Endothelial cell of umbilical vein (primary cell): ENCODE data around the gene CHD9NB. TPM values are rescaled to one million over a fixed set of nuclear protein-coding genes. Genes with fewer than 3 reads are reported as not detected.

Source experiments
- BruUV-seq: library from RNA; stranded (reverse); fragments of 400-500 nt; replicated peaks from 2 replicates; lab custom pipeline; 2021; lab: Mats Ljungman, UMichigan
- CTCF ChIA-PET: fragments of 300-600, 350-600 bp; sonication (Branson Sonifier 250); formaldehyde crosslinking; loops from one replicate; lab custom pipeline; 2021; ENCODE audit warnings: antibody characterized with exemption, inconsistent platforms; lab: Charles Lee
- POLR2A ChIA-PET: fragments of 300-600, 350-600 bp; sonication (Branson Sonifier 250); formaldehyde crosslinking; loops from one replicate; lab custom pipeline; 2021; ENCODE audit warnings: antibody characterized with exemption, inconsistent platforms; lab: Charles Lee
- DNase-seq: peaks from one replicate; pipeline ENCODE4 v3.0.0-alpha.2; 2011; ENCODE audit warnings: low read depth, low spot score
- FAIRE-seq: peaks from 2 replicates; lab custom pipeline; 2011; peaks lifted over from hg19 to GRCh38; lab: Jason Lieb, UNC
- H2AFZ ChIP-seq: 2 replicates; pipeline ENCODE4 v1.6.0; 2012; ENCODE audit warnings: low read depth, low read length, control low read depth, inconsistent platforms
- H3K27ac ChIP-seq: 2 replicates; pipeline ENCODE4 v1.5.1; 2011; ENCODE audit warnings: low read depth, mild to moderate bottlenecking, control low read depth, low read length, moderate library complexity; ENCODE audit not compliant: insufficient read depth
- H3K27me3 ChIP-seq, 2 experiments: 2 replicates each; pipeline versions ENCODE4 v1.6.0 to v1.6.1; 2011; ENCODE audit warnings: low read length in 2 of 2, mixed read lengths in 1 of 2; ENCODE audit not compliant: control insufficient read depth in 2 of 2, insufficient read depth in 2 of 2
- H3K36me3 ChIP-seq, 2 experiments: 2 replicates in 1 of 2; 3 replicates in 1 of 2; pipeline ENCODE4 v1.5.1; 2011; ENCODE audit warnings: low read length in 2 of 2, mild to moderate bottlenecking in 1 of 2, moderate library complexity in 1 of 2; ENCODE audit not compliant: control insufficient read depth in 2 of 2, insufficient read depth in 2 of 2; ENCODE audit errors: extremely low read depth in 1 of 2
- H3K4me1 ChIP-seq: 3 replicates; pipeline ENCODE4 v1.5.1; 2011; ENCODE audit warnings: mild to moderate bottlenecking, low read length; ENCODE audit not compliant: control insufficient read depth, insufficient read depth; ENCODE audit errors: extremely low read depth
- H3K4me2 ChIP-seq: 2 replicates; pipeline ENCODE4 v1.6.1; 2011; ENCODE audit warnings: low read length, control low read depth, mixed read lengths; ENCODE audit not compliant: insufficient read depth
- H3K4me3 ChIP-seq, 3 experiments: fragments of 200-600 bp in 1 of 3; sonication (generic), shearing (Covaris generic) in 1 of 3; replicated peaks in 1 of 3; 2 replicates each; pipeline ENCODE4 v1.5.1; 2011 to 2016; ENCODE audit warnings: control low read depth in 3 of 3, low read length in 3 of 3, mild to moderate bottlenecking in 2 of 3, inconsistent platforms in 1 of 3, low read depth in 1 of 3, moderate library complexity in 1 of 3; ENCODE audit not compliant: insufficient read depth in 1 of 3
- H3K79me2 ChIP-seq: 2 replicates; pipeline ENCODE4 v1.6.0; 2012; ENCODE audit warnings: low read length, inconsistent platforms; ENCODE audit not compliant: control insufficient read depth, insufficient read depth
- H3K9ac ChIP-seq: replicated peaks from 2 replicates; pipeline ENCODE3; 2011; ENCODE audit warnings: low read length, control low read depth; ENCODE audit not compliant: insufficient read depth; ENCODE audit errors: extremely low read depth
- H3K9me1 ChIP-seq: replicated peaks from 3 replicates; pipeline ENCODE4 v1.6.0; 2011; ENCODE audit warnings: mild to moderate bottlenecking, low read length; ENCODE audit not compliant: control insufficient read depth, insufficient read depth; ENCODE audit errors: extremely low read depth
- H3K9me3 ChIP-seq: replicated peaks from 2 replicates; pipeline ENCODE4 v1.5.1; 2012; ENCODE audit warnings: low read length, inconsistent platforms; ENCODE audit not compliant: control insufficient read depth, insufficient read depth
- H4K20me1 ChIP-seq: replicated peaks from 2 replicates; pipeline ENCODE3; 2011; ENCODE audit warnings: mild to moderate bottlenecking, low read length; ENCODE audit not compliant: control insufficient read depth, insufficient read depth; ENCODE audit errors: extremely low read depth
- EZH2 ChIP-seq: IDR thresholded peaks from 2 replicates; pipeline ENCODE4 v1.6.1; 2012; ENCODE audit warnings: borderline replicate concordance, low read depth, mild to moderate bottlenecking, moderate library complexity, low read length, inconsistent platforms; ENCODE audit not compliant: severe bottlenecking
- FOS ChIP-seq: IDR thresholded peaks from 2 replicates; pipeline ENCODE4 v1.6.1; 2011; ENCODE audit warnings: mild to moderate bottlenecking, low read length, moderate library complexity, borderline replicate concordance; ENCODE audit not compliant: insufficient read depth
- GATA2 ChIP-seq: IDR thresholded peaks from 2 replicates; pipeline ENCODE4 v1.7.0; 2011; ENCODE audit warnings: low read depth, mild to moderate bottlenecking, moderate library complexity, mixed read lengths, low read length; ENCODE audit not compliant: insufficient read length, insufficient read depth
- JUN ChIP-seq: IDR thresholded peaks from 2 replicates; pipeline ENCODE4 v1.6.1; 2011; ENCODE audit warnings: borderline replicate concordance, low read depth; ENCODE audit not compliant: insufficient read length, insufficient read depth
- MYC ChIP-seq: IDR thresholded peaks from one replicate; pipeline ENCODE4 v1.6.1; 2011; ENCODE audit warnings: mild to moderate bottlenecking, low read depth, low read length
- POLR2A ChIP-seq: IDR thresholded peaks from 2 replicates; pipeline ENCODE4 v1.6.1; 2012; ENCODE audit warnings: low read depth, mild to moderate bottlenecking, control low read depth, low read length
- POLR2AphosphoS5 ChIP-seq: IDR thresholded peaks from 2 replicates; pipeline ENCODE4 v1.6.1; 2012; ENCODE audit warnings: low read depth, mild to moderate bottlenecking, control low read depth, low read length, moderate library complexity; ENCODE audit not compliant: insufficient read depth
- dilution Hi-C: fragments of 300-500 bp; cut with MboI; formaldehyde crosslinking; loops from one replicate; pipeline ENCODE4 v1.15.0; 2019; ENCODE audit warnings: low sequenced_read_pairs; ENCODE audit not compliant: extremely low pct_ligation_motif_present
- intact Hi-C: fragments of 100-400 bp; cut with micrococcal nuclease; formaldehyde crosslinking; loops from one replicate; pipeline ENCODE4 v1.10.0; 2022
- polyA plus RNA-seq, 4 experiments: library from polyadenylated mRNA; depleted of rRNA in 3 of 4; stranded (reverse) in 3 of 4; unstranded in 1 of 4; fragments of >200 nt; gene quantifications; 2 replicates each; pipeline versions ENCODE4 v1.2.1 to v1.2.3, GENCODE V29; 2011 to 2012; ENCODE audit warnings: missing spikeins in 1 of 4
- total RNA-seq: library from RNA; stranded (reverse); gene quantifications from 2 replicates; pipeline ENCODE4 v1.2.3, GENCODE V29; 2021
- TF ChIP-seq, protein P1 (sequence below): IDR thresholded peaks from 2 replicates; pipeline ENCODE4 v1.6.1; 2011; ENCODE audit not compliant: insufficient read depth, insufficient read length
- TF ChIP-seq, protein P2 (sequence below), 2 donors: IDR thresholded peaks; 1 replicate in 1 of 2; 2 replicates in 1 of 2; pipeline ENCODE4 v1.5.1; 2011; ENCODE audit warnings: low read length in 2 of 2, mild to moderate bottlenecking in 2 of 2, moderate library complexity in 2 of 2, control low read depth in 1 of 2, inconsistent platforms in 1 of 2, low read depth in 1 of 2; ENCODE audit not compliant: insufficient read depth in 1 of 2; ENCODE audit errors: extremely low read depth in 1 of 2

The CHD9NB gene
- total and polyA plus RNA-seq, 2 donors (not counting 3 experiments of a cell fraction or from before 2014, with no cell fraction given) = 0.44 to 0.66 TPM

DNA sequence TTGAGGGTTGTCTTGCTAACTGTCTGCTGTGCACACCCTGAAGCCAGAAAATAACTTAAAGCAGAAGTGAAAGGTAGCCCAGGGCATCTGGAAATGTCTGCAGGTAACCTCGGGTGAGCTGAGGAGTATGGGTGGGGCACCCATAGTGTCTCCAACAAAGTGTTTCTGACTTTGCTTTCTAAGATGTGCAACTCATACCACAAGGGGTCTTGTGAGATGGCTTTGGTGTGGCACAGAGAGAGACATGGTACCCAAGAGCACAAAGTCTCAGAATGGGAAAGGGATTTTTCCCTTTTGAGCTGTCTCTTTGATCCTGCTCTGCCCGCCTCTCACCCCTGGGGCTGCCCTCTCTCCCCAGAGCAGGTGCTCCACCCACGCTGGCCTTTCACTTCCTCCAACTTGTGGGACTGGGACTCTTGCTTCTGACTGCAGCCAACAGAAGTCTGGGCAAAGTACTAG is 9.0 kb upstream of the CHD9NB start:
- Histone ChIP-seq H3K9me3 (no peaks in the 10 kb centered on the region), H3K4me3 (no peak overlapping the region), H3K79me2 (peaks cover 21% of the 10 kb centered on the region), H3K4me1 (peaks cover 3% of the 10 kb centered on the region), H3K4me2 (no peak overlapping the region), H3K27me3 (no peaks in the 10 kb centered on the region), H3K9ac (no peak overlapping the region), H3K27ac (no peak overlapping the region), H3K36me3 (no peaks in the 10 kb centered on the region), H2AFZ (no peak overlapping the region), H4K20me1 (no peaks in the 10 kb centered on the region), H3K9me1 (no peaks in the 10 kb centered on the region)
- intact Hi-C loops (no loop called here), dilution Hi-C loops (no loop called here)
- FAIRE-seq (no peak), DNase-seq (no peak)
- POLR2A ChIA-PET = no interaction called here
- TF ChIP-seq POLR2AphosphoS5 (no peak), GATA2 (no peak), FOS (no peak)
- TF ChIP-seq, protein P1, sequence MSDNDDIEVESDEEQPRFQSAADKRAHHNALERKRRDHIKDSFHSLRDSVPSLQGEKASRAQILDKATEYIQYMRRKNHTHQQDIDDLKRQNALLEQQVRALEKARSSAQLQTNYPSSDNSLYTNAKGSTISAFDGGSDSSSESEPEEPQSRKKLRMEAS = no peak
- CTCF ChIA-PET = no interaction called here
- no TSS peak for BruUV-seq

- no peak overlapping the region for H3K9ac ChIP-seq
- dilution Hi-C loops (no loop called here), intact Hi-C loops (no loop called here)
- ChIA-PET POLR2A (no interaction called here), CTCF (interaction anchor here (1.3 to 1.6 kb wide), 2 partner anchors 25 to 29 kb away, joined by 3 to 5 read pairs; no protein-coding TSS in a partner anchor)
- no peak overlapping the region for H3K4me3 ChIP-seq
- peaks cover 19% of the 10 kb centered on the region for H3K79me2 ChIP-seq
- no peaks in the 10 kb centered on the region for H3K9me1 ChIP-seq
- no peak for FAIRE-seq
- H3K9me3 ChIP-seq = no peaks in the 10 kb centered on the region
- H4K20me1 ChIP-seq = no peaks in the 10 kb centered on the region
- H3K4me1 ChIP-seq = peaks cover 8% of the 10 kb centered on the region
- DNase-seq = no peak
- H3K27me3 ChIP-seq = no peaks in the 10 kb centered on the region
- H3K27ac ChIP-seq = no peak overlapping the region
- TF ChIP-seq, protein P2, sequence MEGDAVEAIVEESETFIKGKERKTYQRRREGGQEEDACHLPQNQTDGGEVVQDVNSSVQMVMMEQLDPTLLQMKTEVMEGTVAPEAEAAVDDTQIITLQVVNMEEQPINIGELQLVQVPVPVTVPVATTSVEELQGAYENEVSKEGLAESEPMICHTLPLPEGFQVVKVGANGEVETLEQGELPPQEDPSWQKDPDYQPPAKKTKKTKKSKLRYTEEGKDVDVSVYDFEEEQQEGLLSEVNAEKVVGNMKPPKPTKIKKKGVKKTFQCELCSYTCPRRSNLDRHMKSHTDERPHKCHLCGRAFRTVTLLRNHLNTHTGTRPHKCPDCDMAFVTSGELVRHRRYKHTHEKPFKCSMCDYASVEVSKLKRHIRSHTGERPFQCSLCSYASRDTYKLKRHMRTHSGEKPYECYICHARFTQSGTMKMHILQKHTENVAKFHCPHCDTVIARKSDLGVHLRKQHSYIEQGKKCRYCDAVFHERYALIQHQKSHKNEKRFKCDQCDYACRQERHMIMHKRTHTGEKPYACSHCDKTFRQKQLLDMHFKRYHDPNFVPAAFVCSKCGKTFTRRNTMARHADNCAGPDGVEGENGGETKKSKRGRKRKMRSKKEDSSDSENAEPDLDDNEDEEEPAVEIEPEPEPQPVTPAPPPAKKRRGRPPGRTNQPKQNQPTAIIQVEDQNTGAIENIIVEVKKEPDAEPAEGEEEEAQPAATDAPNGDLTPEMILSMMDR (IDR thresholded peaks at IDR 0.05; ENCODE audit: extremely low read depth in 1 of 2, insufficient read depth in 1 of 2, low read depth in 1 of 2, low read length in 2 of 2) = no peak
- TF ChIP-seq GATA2 (no peak), MYC (no peak), EZH2 (no peak), FOS (no peak), POLR2A (no peak), JUN (no peak), POLR2AphosphoS5 (no peak)
- TF ChIP-seq, protein P1 = no peak
- BruUV-seq = no TSS peak
- no peak overlapping the region for H2AFZ ChIP-seq
- H3K36me3 ChIP-seq = no peaks in the 10 kb centered on the region
- H3K4me2 ChIP-seq = no peak overlapping the region
Measured at GRCh38 chr16:53061256-53061655, 8.6 kb upstream of the CHD9NB start.
